ENCODE measurements around the gene NVL.

The NVL gene

DNA sequence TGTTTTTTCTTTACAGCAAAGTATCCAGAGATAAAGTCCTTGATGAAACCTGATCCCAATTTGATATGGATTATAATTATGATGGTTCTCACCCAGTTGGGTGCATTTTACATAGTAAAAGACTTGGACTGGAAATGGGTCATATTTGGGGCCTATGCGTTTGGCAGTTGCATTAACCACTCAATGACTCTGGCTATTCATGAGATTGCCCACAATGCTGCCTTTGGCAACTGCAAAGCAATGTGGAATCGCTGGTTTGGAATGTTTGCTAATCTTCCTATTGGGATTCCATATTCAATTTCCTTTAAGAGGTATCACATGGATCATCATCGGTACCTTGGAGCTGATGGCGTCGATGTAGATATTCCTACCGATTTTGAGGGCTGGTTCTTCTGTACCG is 140.4 kb downstream of the NVL start:
- TF ChIP-seq ZFP3 (CRISPR knock-in tag; IDR thresholded peaks at IDR 0.05) (no peak), ESRRG (CRISPR knock-in tag; IDR thresholded peaks at IDR 0.05) (no peak), ZNF565 (CRISPR knock-in tag; conservative IDR thresholded peaks at IDR 0.05; ENCODE audit: low read depth) (no peak), RARB (CRISPR knock-in tag; IDR thresholded peaks at IDR 0.05) (no peak), CSDC2 (CRISPR knock-in tag; IDR thresholded peaks at IDR 0.05) (no peak), PPARA (CRISPR knock-in tag; IDR thresholded peaks at IDR 0.05; ENCODE audit: borderline replicate concordance) (no peak), TCF4 (CRISPR knock-in tag; IDR thresholded peaks at IDR 0.05; ENCODE audit: borderline replicate concordance) (no peak), TOX (CRISPR knock-in tag; IDR thresholded peaks at IDR 0.05; ENCODE audit: borderline replicate concordance) (no peak), ARNTL (CRISPR knock-in tag; IDR thresholded peaks at IDR 0.05; ENCODE audit: borderline replicate concordance, low read depth) (no peak), SNAI2 (CRISPR knock-in tag; IDR thresholded peaks at IDR 0.05) (no peak), ZNF8 (CRISPR knock-in tag; IDR thresholded peaks at IDR 0.05) (no peak), ZC3H10 (CRISPR knock-in tag; IDR thresholded peaks at IDR 0.05) (no peak), GLIS3 (CRISPR knock-in tag; IDR thresholded peaks at IDR 0.05) (no peak)
- TF ChIP-seq, protein P1, sequence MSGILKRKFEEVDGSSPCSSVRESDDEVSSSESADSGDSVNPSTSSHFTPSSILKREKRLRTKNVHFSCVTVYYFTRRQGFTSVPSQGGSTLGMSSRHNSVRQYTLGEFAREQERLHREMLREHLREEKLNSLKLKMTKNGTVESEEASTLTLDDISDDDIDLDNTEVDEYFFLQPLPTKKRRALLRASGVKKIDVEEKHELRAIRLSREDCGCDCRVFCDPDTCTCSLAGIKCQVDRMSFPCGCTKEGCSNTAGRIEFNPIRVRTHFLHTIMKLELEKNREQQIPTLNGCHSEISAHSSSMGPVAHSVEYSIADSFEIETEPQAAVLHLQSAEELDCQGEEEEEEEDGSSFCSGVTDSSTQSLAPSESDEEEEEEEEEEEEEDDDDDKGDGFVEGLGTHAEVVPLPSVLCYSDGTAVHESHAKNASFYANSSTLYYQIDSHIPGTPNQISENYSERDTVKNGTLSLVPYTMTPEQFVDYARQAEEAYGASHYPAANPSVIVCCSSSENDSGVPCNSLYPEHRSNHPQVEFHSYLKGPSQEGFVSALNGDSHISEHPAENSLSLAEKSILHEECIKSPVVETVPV (CRISPR knock-in tag; IDR thresholded peaks at IDR 0.05) = no peak
- TF ChIP-seq, protein P2, sequence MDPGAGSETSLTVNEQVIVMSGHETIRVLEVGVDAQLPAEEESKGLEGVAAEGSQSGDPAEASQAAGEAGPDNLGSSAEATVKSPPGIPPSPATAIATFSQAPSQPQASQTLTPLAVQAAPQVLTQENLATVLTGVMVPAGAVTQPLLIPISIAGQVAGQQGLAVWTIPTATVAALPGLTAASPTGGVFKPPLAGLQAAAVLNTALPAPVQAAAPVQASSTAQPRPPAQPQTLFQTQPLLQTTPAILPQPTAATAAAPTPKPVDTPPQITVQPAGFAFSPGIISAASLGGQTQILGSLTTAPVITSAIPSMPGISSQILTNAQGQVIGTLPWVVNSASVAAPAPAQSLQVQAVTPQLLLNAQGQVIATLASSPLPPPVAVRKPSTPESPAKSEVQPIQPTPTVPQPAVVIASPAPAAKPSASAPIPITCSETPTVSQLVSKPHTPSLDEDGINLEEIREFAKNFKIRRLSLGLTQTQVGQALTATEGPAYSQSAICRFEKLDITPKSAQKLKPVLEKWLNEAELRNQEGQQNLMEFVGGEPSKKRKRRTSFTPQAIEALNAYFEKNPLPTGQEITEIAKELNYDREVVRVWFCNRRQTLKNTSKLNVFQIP (CRISPR knock-in tag; IDR thresholded peaks at IDR 0.05; ENCODE audit: borderline replicate concordance, low read depth) = no peak
- no peak for ATAC-seq

GRCh38 chr1:224188286-224188685 is 141.7 kb downstream of the NVL start:
- ATAC-seq = no peak
- TF ChIP-seq ISL1 (CRISPR knock-in tag; IDR thresholded peaks at IDR 0.05) = no peak
- peak; percentile 96 for TF ChIP-seq ZNF8 (CRISPR knock-in tag; IDR thresholded peaks at IDR 0.05)

- TF ChIP-seq ISL1 (CRISPR knock-in tag; IDR thresholded peaks at IDR 0.05) (no peak), ZNF70 (CRISPR knock-in tag; IDR thresholded peaks at IDR 0.05) (no peak), TOX (CRISPR knock-in tag; IDR thresholded peaks at IDR 0.05; ENCODE audit: borderline replicate concordance) (no peak), RARB (CRISPR knock-in tag; IDR thresholded peaks at IDR 0.05) (no peak), ARNTL (CRISPR knock-in tag; IDR thresholded peaks at IDR 0.05; ENCODE audit: borderline replicate concordance, low read depth) (no peak), ZFP3 (CRISPR knock-in tag; IDR thresholded peaks at IDR 0.05) (no peak), TCF4 (CRISPR knock-in tag; IDR thresholded peaks at IDR 0.05; ENCODE audit: borderline replicate concordance) (no peak), ZFP30 (CRISPR knock-in tag; IDR thresholded peaks at IDR 0.05) (no peak), SNAI2 (CRISPR knock-in tag; IDR thresholded peaks at IDR 0.05) (no peak), OSR1 (CRISPR knock-in tag; IDR thresholded peaks at IDR 0.05) (no peak), CSDC2 (CRISPR knock-in tag; IDR thresholded peaks at IDR 0.05) (no peak), GLIS3 (CRISPR knock-in tag; IDR thresholded peaks at IDR 0.05) (no peak), BACH2 (CRISPR knock-in tag; IDR thresholded peaks at IDR 0.05; ENCODE audit: borderline replicate concordance) (no peak), ZC3H10 (CRISPR knock-in tag; IDR thresholded peaks at IDR 0.05) (no peak), ESRRG (CRISPR knock-in tag; IDR thresholded peaks at IDR 0.05) (no peak)
- TF ChIP-seq, protein P2 (CRISPR knock-in tag; IDR thresholded peaks at IDR 0.05; ENCODE audit: borderline replicate concordance, low read depth) = no peak
- TF ChIP-seq, protein P3, sequence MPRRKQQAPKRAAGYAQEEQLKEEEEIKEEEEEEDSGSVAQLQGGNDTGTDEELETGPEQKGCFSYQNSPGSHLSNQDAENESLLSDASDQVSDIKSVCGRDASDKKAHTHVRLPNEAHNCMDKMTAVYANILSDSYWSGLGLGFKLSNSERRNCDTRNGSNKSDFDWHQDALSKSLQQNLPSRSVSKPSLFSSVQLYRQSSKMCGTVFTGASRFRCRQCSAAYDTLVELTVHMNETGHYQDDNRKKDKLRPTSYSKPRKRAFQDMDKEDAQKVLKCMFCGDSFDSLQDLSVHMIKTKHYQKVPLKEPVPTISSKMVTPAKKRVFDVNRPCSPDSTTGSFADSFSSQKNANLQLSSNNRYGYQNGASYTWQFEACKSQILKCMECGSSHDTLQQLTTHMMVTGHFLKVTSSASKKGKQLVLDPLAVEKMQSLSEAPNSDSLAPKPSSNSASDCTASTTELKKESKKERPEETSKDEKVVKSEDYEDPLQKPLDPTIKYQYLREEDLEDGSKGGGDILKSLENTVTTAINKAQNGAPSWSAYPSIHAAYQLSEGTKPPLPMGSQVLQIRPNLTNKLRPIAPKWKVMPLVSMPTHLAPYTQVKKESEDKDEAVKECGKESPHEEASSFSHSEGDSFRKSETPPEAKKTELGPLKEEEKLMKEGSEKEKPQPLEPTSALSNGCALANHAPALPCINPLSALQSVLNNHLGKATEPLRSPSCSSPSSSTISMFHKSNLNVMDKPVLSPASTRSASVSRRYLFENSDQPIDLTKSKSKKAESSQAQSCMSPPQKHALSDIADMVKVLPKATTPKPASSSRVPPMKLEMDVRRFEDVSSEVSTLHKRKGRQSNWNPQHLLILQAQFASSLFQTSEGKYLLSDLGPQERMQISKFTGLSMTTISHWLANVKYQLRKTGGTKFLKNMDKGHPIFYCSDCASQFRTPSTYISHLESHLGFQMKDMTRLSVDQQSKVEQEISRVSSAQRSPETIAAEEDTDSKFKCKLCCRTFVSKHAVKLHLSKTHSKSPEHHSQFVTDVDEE (CRISPR knock-in tag; IDR thresholded peaks at IDR 0.05) = no peak
- no peak for ATAC-seq
Measured at GRCh38 chr1:224185208-224185607, 144.8 kb downstream of the NVL start.
